ENCODE data around the gene TOE1.

Gene TOE1

GRCh38 chr1:45355683-45356082, 15.7 kb downstream of the TOE1 start:
- ChIA-PET POLR2A (interaction anchor here (0.6 to 2.5 kb wide), 5 partner anchors 8 to 136 kb away, joined by 3 to 14 read pairs (median 7); partner anchors contain the start of genes MUTYH, TESK2 and TOE1), CTCF (interaction anchor here (0.6 to 11.2 kb wide), 2 partner anchors 137 to 188 kb away, joined by 5 to 157 read pairs; partner anchors contain the start of gene TESK2)
- Histone ChIP-seq H3K4me3 (ENCODE audit: low read depth, low read length) (no peak overlapping the region), H3K36me3 (ENCODE audit: control insufficient read depth in 2 of 2, insufficient read depth in 1 of 2, low read length in 2 of 2) (no peaks in the 10 kb centered on the region), H3K9me3 (ENCODE audit: control insufficient read depth, insufficient read depth, low read depth, low read length) (no peaks in the 10 kb centered on the region), H3K27ac (ENCODE audit: extremely low read depth, low read depth, low read length) (no peak overlapping the region), H3K4me1 (ENCODE audit: control insufficient read depth, insufficient read depth, low read length) (peaks cover 7% of the 10 kb centered on the region; the same call in 1 of the 2 replicates)
- peak; percentile 34; the same call in 1 of the 2 replicates for TF ChIP-seq ZNF394 (tag by site-specific recombination; IDR thresholded peaks at IDR 0.05; ENCODE audit: borderline replicate concordance)
- no peak for TF ChIP-seq ZNF544 (tag by site-specific recombination; IDR thresholded peaks at IDR 0.05)

GRCh38 chr1:45356186-45356585, 16.2 kb downstream of the TOE1 start:
- ChIA-PET POLR2A (interaction anchor here (0.6 to 2.5 kb wide), 6 partner anchors 8 to 330 kb away, joined by 3 to 14 read pairs (median 6); partner anchors contain the start of genes GPBP1L1, MUTYH, TESK2 and TOE1), CTCF (interaction anchor here (0.6 to 11.2 kb wide), 4 partner anchors 58 to 890 kb away, joined by 3 to 157 read pairs (median 5); partner anchors contain the start of gene TESK2)
- TF ChIP-seq ZNF132 (tag by site-specific recombination; IDR thresholded peaks at IDR 0.05; ENCODE audit: borderline replicate concordance) (no peak), MEIS1 (CRISPR knock-in tag; IDR thresholded peaks at IDR 0.05; ENCODE audit: borderline replicate concordance) (no peak), SP3 (tag by site-specific recombination; IDR thresholded peaks at IDR 0.05) (no peak), ZNF366 (tag by site-specific recombination; conservative IDR thresholded peaks at IDR 0.05) (peak; percentile 73), GLIS2 (tag by site-specific recombination; IDR thresholded peaks at IDR 0.05) (no peak), OVOL3 (tag by site-specific recombination; IDR thresholded peaks at IDR 0.05) (no peak), HIC1 (tag by site-specific recombination; IDR thresholded peaks at IDR 0.05) (no peak), ZNF629 (tag by site-specific recombination; IDR thresholded peaks at IDR 0.05) (0 out of 2 replicates have a peak, but pooled peaks have one; percentile 28), ZNF23 (tag by site-specific recombination; IDR thresholded peaks at IDR 0.05; ENCODE audit: borderline replicate concordance) (no peak), ZBTB17 (tag by site-specific recombination; IDR thresholded peaks at IDR 0.05) (peak; percentile 74; the same call in 1 of the 2 replicates), ZNF580 (tag by site-specific recombination; IDR thresholded peaks at IDR 0.05) (no peak), ZNF221 (tag by site-specific recombination; IDR thresholded peaks at IDR 0.05; ENCODE audit: borderline replicate concordance) (no peak), ZNF639 (tag by site-specific recombination; IDR thresholded peaks at IDR 0.05) (peak; percentile 60; the same call in 1 of the 2 replicates), ZNF600 (tag by site-specific recombination; IDR thresholded peaks at IDR 0.05) (peak; percentile 93), ZNF157 (tag by site-specific recombination; IDR thresholded peaks at IDR 0.05) (no peak), ZNF302 (tag by site-specific recombination; IDR thresholded peaks at IDR 0.05; ENCODE audit: low read depth) (no peak), ZNF830 (tag by site-specific recombination; IDR thresholded peaks at IDR 0.05; ENCODE audit: low read depth) (no peak), SP7 (tag by site-specific recombination; IDR thresholded peaks at IDR 0.05) (0 out of 2 replicates have a peak, but pooled peaks have one; percentile 34), SCRT1 (tag by site-specific recombination; IDR thresholded peaks at IDR 0.05; ENCODE audit: borderline replicate concordance) (no peak), PRDM1 (tag by site-specific recombination; IDR thresholded peaks at IDR 0.05) (peak; percentile 67; the same call in 1 of the 2 replicates), ZNF513 (tag by site-specific recombination; IDR thresholded peaks at IDR 0.05) (no peak), ZNF121 (tag by site-specific recombination; IDR thresholded peaks at IDR 0.05) (no peak)
- H3K4me3 ChIP-seq (ENCODE audit: low read depth, low read length) = no peak overlapping the region
- no peaks in the 10 kb centered on the region for H3K9me3 ChIP-seq (ENCODE audit: control insufficient read depth, insufficient read depth, low read depth, low read length)
- no peaks in the 10 kb centered on the region for H3K36me3 ChIP-seq (ENCODE audit: control insufficient read depth in 2 of 2, insufficient read depth in 1 of 2, low read length in 2 of 2)
- H3K4me1 ChIP-seq (ENCODE audit: control insufficient read depth, insufficient read depth, low read length) = peaks cover 7% of the 10 kb centered on the region; the same call in 1 of the 2 replicates
- H3K27ac ChIP-seq (ENCODE audit: extremely low read depth, low read depth, low read length) = no peak overlapping the region

Data from HEK293 (cell line).